Measurements from ENCODE around the gene PLIN3.
"Not testable (repeated sequence)": the region's sequence is repeated elsewhere in the genome, so short reads cannot be mapped to it uniquely, and the experiment has no call there.

- TF ChIP-seq CTCF (conservative IDR thresholded peaks at IDR 0.05); ZFX (IDR thresholded peaks at IDR 0.05): not testable (repeated sequence)
Measured at GRCh38 chr19:4792866-4793195, 74.6 kb downstream of the PLIN3 start.

Data from C4-2B (cell line).